ENCODE data around the gene LAPTM5.
"Not testable (repeated sequence)": the region's sequence is repeated elsewhere in the genome, so short reads cannot be mapped to it uniquely, and the experiment has no call there.

Gene LAPTM5

DNA sequence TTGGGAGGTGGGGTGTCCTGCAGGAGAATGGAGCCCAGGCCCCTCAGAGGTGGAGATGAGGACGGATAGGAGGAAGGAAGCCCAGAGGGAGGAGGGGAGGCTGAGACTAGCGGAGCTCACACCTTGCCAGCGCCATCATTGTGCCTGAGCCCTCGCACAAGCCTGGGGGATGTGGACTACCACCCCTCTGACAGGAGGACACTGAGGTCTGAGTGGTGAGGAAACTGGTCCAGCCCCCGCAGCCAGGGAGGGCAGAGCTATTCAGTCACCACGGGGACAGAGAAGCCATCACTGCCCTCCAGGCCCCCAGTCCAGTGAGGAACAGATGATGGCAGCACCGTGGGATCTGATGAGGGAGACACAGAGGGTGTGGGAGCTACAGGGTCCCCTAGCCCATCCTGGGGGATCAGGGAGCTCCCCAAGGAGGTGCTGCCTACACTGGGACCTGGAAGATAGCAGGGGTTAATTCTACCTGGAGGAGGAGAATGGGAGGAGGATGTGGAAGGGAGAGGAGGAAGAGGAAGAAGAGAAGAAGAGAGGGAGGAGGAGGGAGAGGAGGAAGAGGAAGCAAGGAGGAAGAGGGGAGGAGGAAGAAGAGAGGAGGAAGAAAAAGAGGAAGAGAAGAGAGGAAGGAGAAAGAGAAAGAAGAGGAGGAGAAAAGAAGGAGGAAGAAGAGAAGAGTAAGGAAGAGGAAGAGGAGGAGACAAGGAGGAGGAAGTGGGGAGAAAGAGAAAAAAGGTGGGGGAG is 65.2 kb downstream of the LAPTM5 start:
- H3K4me1 ChIP-seq (ENCODE audit: insufficient read depth, low read length) = peaks cover 23% of the 10 kb centered on the region
- no peaks in the 10 kb centered on the region for H3K36me3 ChIP-seq (ENCODE audit: insufficient read depth, low read length)
- no peaks in the 10 kb centered on the region for H3K9me3 ChIP-seq (ENCODE audit: low read length)
- H3K27ac ChIP-seq (ENCODE audit: low read depth, low read length) = no peak overlapping the region
- H3K9ac ChIP-seq (ENCODE audit: low read length) = no peak overlapping the region
- no peaks in the 10 kb centered on the region for H3K27me3 ChIP-seq (ENCODE audit: control insufficient read depth in 1 of 2, insufficient read depth in 2 of 2, low read length in 2 of 2)
- H3K4me3 ChIP-seq (ENCODE audit: low read depth in 1 of 2, low read length in 2 of 2) = no peak overlapping the region

DNA sequence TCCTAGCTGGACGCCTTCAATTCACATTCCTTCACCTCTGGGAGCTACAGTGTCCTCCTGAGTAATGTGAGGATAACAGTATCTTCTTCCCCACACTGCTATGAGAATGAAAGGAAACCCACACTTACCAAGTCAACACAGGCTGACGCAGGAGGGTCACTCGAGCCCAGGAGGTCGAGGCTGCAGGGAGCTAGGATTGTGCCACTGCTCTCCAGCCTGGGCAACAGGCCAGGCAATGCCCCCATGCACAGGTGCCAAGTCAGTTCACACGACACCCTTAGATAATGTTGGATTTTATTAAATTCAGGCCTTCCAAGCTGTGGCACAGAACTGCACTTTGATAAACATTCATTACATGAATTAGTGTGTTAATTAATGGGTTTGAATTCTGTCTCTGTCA is 66.1 kb downstream of the LAPTM5 start:
- H3K9ac ChIP-seq (ENCODE audit: low read length) = no peak overlapping the region
- H3K4me1 ChIP-seq (ENCODE audit: insufficient read depth, low read length) = peaks cover 20% of the 10 kb centered on the region
- no peak overlapping the region for H3K4me3 ChIP-seq (ENCODE audit: low read depth in 1 of 2, low read length in 2 of 2)
- no peak overlapping the region for H3K27ac ChIP-seq (ENCODE audit: low read depth, low read length)
- H3K36me3 ChIP-seq (ENCODE audit: insufficient read depth, low read length) = no peaks in the 10 kb centered on the region
- H3K9me3 ChIP-seq (ENCODE audit: low read length) = no peaks in the 10 kb centered on the region
- H3K27me3 ChIP-seq (ENCODE audit: control insufficient read depth in 1 of 2, insufficient read depth in 2 of 2, low read length in 2 of 2) = peaks cover 0 to 5% of the 10 kb centered on the region in 2 donors

DNA sequence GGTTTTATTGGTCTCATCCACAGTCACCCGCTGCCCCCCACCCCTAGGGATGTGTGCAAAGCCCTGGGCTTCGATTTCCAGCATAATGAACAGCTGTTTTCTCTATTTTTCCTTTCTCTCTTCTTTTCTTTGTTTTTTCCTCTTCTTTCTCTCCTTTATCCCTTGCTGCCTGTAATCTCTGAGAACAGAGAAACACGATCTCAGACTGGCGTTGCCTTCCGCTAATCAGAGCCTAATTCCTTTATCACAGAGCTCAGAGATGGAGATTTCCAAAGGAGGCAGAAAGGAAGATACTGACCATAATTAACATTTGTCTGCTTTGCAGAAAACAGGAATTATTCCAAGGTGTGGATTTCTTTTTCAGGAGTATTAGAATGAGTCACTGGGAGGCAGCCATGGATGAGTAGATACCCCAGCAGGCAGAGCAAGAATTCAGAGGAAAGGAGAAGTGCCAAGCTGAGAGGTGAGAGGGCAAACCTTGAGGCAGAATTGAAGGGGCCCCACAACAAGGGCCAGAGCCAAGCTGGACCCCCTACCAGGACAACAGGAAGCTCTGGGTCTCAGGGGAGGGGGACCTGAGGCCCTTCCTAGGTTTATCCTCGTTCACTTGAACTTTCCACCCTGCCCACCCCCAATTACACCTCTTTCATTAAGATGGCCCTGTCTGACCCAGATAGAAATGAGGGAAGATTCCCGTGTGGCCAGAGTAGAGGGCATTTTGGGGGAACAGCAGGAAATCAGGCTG is 67.5 kb downstream of the LAPTM5 start:
- peaks cover 0 to 14% of the 10 kb centered on the region in 2 donors for H3K27me3 ChIP-seq (ENCODE audit: control insufficient read depth in 1 of 2, insufficient read depth in 2 of 2, low read length in 2 of 2)
- no peak overlapping the region for H3K9ac ChIP-seq (ENCODE audit: low read length)
- no peak overlapping the region for H3K4me3 ChIP-seq (ENCODE audit: low read depth in 1 of 2, low read length in 2 of 2)
- H3K9me3 ChIP-seq (ENCODE audit: low read length) = no peaks in the 10 kb centered on the region
- no peaks in the 10 kb centered on the region for H3K36me3 ChIP-seq (ENCODE audit: insufficient read depth, low read length)
- H3K27ac ChIP-seq (ENCODE audit: low read depth, low read length) = no peak overlapping the region
- peaks cover 10% of the 10 kb centered on the region for H3K4me1 ChIP-seq (ENCODE audit: insufficient read depth, low read length)

- H3K9ac ChIP-seq (ENCODE audit: low read length) = no peak overlapping the region
- peaks cover 8 to 24% of the 10 kb centered on the region in 2 donors for H3K27me3 ChIP-seq (ENCODE audit: control insufficient read depth in 1 of 2, insufficient read depth in 2 of 2, low read length in 2 of 2)
- H3K9me3 ChIP-seq (ENCODE audit: low read length) = no peaks in the 10 kb centered on the region
- H3K27ac ChIP-seq (ENCODE audit: low read depth, low read length) = no peak overlapping the region
- H3K4me1 ChIP-seq (ENCODE audit: insufficient read depth, low read length) = peaks cover under 1% of the 10 kb centered on the region
- H3K4me3 ChIP-seq (ENCODE audit: low read depth in 1 of 2, low read length in 2 of 2) = no peak overlapping the region
- H3K36me3 ChIP-seq (ENCODE audit: insufficient read depth, low read length) = no peaks in the 10 kb centered on the region
These were observed 68.4 kb downstream of the LAPTM5 start for GRCh38 chr1:30688920-30689794.

GRCh38 chr1:30688516-30688915 is 69.1 kb downstream of the LAPTM5 start:
- peaks cover 13 to 29% of the 10 kb centered on the region in 2 donors for H3K27me3 ChIP-seq (ENCODE audit: control insufficient read depth in 1 of 2, insufficient read depth in 2 of 2, low read length in 2 of 2)
- not testable (repeated sequence) for H3K27ac ChIP-seq (ENCODE audit: low read depth, low read length); H3K4me1 ChIP-seq (ENCODE audit: insufficient read depth, low read length); H3K4me3 ChIP-seq (ENCODE audit: low read depth in 1 of 2, low read length in 2 of 2); H3K9me3 ChIP-seq (ENCODE audit: low read length); H3K9ac ChIP-seq (ENCODE audit: low read length); H3K36me3 ChIP-seq (ENCODE audit: insufficient read depth, low read length)

- Histone ChIP-seq H3K9ac (ENCODE audit: low read length) (no peak overlapping the region), H3K4me3 (ENCODE audit: low read depth in 1 of 2, low read length in 2 of 2) (no peak overlapping the region), H3K4me1 (ENCODE audit: insufficient read depth, low read length) (no peaks in the 10 kb centered on the region), H3K36me3 (ENCODE audit: insufficient read depth, low read length) (no peaks in the 10 kb centered on the region), H3K9me3 (ENCODE audit: low read length) (no peaks in the 10 kb centered on the region), H3K27me3 (ENCODE audit: control insufficient read depth in 1 of 2, insufficient read depth in 2 of 2, low read length in 2 of 2) (peaks cover 14 to 35% of the 10 kb centered on the region in 2 donors), H3K27ac (ENCODE audit: low read depth, low read length) (no peak overlapping the region)
These were observed 69.7 kb downstream of the LAPTM5 start for GRCh38 chr1:30687886-30688285.

DNA sequence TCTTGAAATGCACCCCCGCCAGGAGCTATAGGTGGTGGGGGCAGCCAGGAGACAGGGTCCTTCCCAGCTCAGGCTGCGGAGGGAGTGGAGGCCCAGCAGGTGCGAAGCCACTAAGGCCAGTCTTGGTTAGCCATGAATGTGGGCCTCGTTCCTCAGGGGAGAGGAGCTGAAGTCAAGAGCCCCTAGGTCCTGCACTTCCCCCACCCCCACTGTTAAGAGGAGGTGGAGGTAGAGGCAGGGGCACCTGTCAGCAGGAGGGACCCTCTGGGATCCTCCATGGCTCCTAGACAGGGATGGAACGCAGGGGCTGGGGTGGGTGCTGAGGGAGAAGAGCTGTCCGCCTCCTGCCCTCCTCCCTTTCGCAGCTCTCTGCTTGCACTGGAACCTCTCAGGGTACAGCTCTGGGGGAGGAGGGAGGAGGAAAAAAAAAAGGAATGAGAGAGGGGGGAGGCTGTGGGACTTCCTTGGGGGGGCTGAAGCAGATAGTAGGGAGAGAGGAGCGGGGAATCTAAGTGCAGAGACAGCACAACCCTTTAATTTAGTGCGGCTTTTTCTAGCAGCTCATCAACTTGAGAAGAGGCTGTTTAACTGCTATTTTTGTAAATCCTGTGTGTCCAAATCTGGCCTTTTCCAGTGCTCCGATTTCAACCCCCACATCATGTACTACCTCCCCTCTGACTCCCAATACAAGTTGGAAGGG is 71.2 kb downstream of the LAPTM5 start:
- H3K36me3 ChIP-seq (ENCODE audit: insufficient read depth, low read length) = no peaks in the 10 kb centered on the region
- H3K9me3 ChIP-seq (ENCODE audit: low read length) = no peaks in the 10 kb centered on the region
- H3K27ac ChIP-seq (ENCODE audit: low read depth, low read length) = no peak overlapping the region
- peaks cover 14 to 41% of the 10 kb centered on the region in 2 donors for H3K27me3 ChIP-seq (ENCODE audit: control insufficient read depth in 1 of 2, insufficient read depth in 2 of 2, low read length in 2 of 2)
- no peak overlapping the region for H3K9ac ChIP-seq (ENCODE audit: low read length)
- H3K4me1 ChIP-seq (ENCODE audit: insufficient read depth, low read length) = no peaks in the 10 kb centered on the region
- no peak overlapping the region for H3K4me3 ChIP-seq (ENCODE audit: low read depth in 1 of 2, low read length in 2 of 2)

- H3K36me3 ChIP-seq (ENCODE audit: insufficient read depth, low read length) = no peaks in the 10 kb centered on the region
- no peaks in the 10 kb centered on the region for H3K9me3 ChIP-seq (ENCODE audit: low read length)
- H3K9ac ChIP-seq (ENCODE audit: low read length) = no peak overlapping the region
- H3K4me3 ChIP-seq (ENCODE audit: low read depth in 1 of 2, low read length in 2 of 2) = no peak overlapping the region
- peaks cover 3% of the 10 kb centered on the region for H3K4me1 ChIP-seq (ENCODE audit: insufficient read depth, low read length)
- no peak overlapping the region for H3K27ac ChIP-seq (ENCODE audit: low read depth, low read length)
- H3K27me3 ChIP-seq (ENCODE audit: control insufficient read depth in 1 of 2, insufficient read depth in 2 of 2, low read length in 2 of 2) = peaks cover 14 to 41% of the 10 kb centered on the region in 2 donors
These were observed 71.8 kb downstream of the LAPTM5 start for GRCh38 chr1:30685796-30686165.

GRCh38 chr1:30684881-30685795 is 72.4 kb downstream of the LAPTM5 start:
- Histone ChIP-seq H3K9ac (ENCODE audit: low read length) (no peak overlapping the region), H3K4me1 (ENCODE audit: insufficient read depth, low read length) (peaks cover 9% of the 10 kb centered on the region), H3K4me3 (ENCODE audit: low read depth in 1 of 2, low read length in 2 of 2) (no peak overlapping the region), H3K9me3 (ENCODE audit: low read length) (no peaks in the 10 kb centered on the region), H3K36me3 (ENCODE audit: insufficient read depth, low read length) (no peaks in the 10 kb centered on the region), H3K27me3 (ENCODE audit: control insufficient read depth in 1 of 2, insufficient read depth in 2 of 2, low read length in 2 of 2) (peaks cover 14 to 41% of the 10 kb centered on the region in 2 donors), H3K27ac (ENCODE audit: low read depth, low read length) (no peak overlapping the region)

GRCh38 chr1:30684259-30684658 is 73.3 kb downstream of the LAPTM5 start:
- Histone ChIP-seq H3K4me3 (ENCODE audit: low read depth in 1 of 2, low read length in 2 of 2) (no peak overlapping the region), H3K4me1 (ENCODE audit: insufficient read depth, low read length) (peaks cover 15% of the 10 kb centered on the region), H3K36me3 (ENCODE audit: insufficient read depth, low read length) (no peaks in the 10 kb centered on the region), H3K27me3 (ENCODE audit: control insufficient read depth in 1 of 2, insufficient read depth in 2 of 2, low read length in 2 of 2) (peaks cover 14 to 41% of the 10 kb centered on the region in 2 donors), H3K27ac (ENCODE audit: low read depth, low read length) (no peak overlapping the region), H3K9me3 (ENCODE audit: low read length) (no peaks in the 10 kb centered on the region), H3K9ac (ENCODE audit: low read length) (no peak overlapping the region)
